C4-2B (cell line): ENCODE data around the gene NEMF.
"Not testable (repeated sequence)": the region's sequence is repeated elsewhere in the genome, so short reads cannot be mapped to it uniquely, and the experiment has no call there.

Source experiments
- H3K27ac ChIP-seq: fragments of 450-650 bp; 2 replicates; pipeline ENCODE4 v1.5.1; 2017
- CTCF ChIP-seq: fragments of 450-650 bp; conservative IDR thresholded peaks from 2 replicates; pipeline ENCODE4 v1.5.1; 2017; ENCODE audit warnings: mild to moderate bottlenecking
- ZFX ChIP-seq: fragments of 450-650 bp; IDR thresholded peaks from 2 replicates; pipeline ENCODE4 v1.6.1; 2017

The NEMF gene

GRCh38 chr14:49755378-49755777 is 97.2 kb downstream of the NEMF start:
- H3K27ac ChIP-seq: no peak overlapping the region
- no peak for TF ChIP-seq ZFX
- TF ChIP-seq CTCF: no peak

- TF ChIP-seq ZFX: no peak
- no peak for TF ChIP-seq CTCF
- no peak overlapping the region for H3K27ac ChIP-seq
These were observed 98.0 kb downstream of the NEMF start for GRCh38 chr14:49754570-49755097.

- not testable (repeated sequence) for H3K27ac ChIP-seq
These were observed 106.1 kb downstream of the NEMF start for GRCh38 chr14:49746476-49746875.

GRCh38 chr14:49745191-49745590 is 107.4 kb downstream of the NEMF start:
- no peak overlapping the region for H3K27ac ChIP-seq
- TF ChIP-seq ZFX (no peak), CTCF (no peak)

GRCh38 chr14:49735669-49736068 is 116.9 kb downstream of the NEMF start:
- not testable (repeated sequence) for H3K27ac ChIP-seq

GRCh38 chr14:49733836-49734235 is 118.8 kb downstream of the NEMF start:
- TF ChIP-seq ZFX: no peak
- TF ChIP-seq CTCF: no peak
- no peak overlapping the region for H3K27ac ChIP-seq

GRCh38 chr14:49732896-49733295 is 119.7 kb downstream of the NEMF start:
- H3K27ac ChIP-seq: no peak overlapping the region
- TF ChIP-seq ZFX: no peak
